DND-41 (cell line): ENCODE results near the gene RAB20.

ENCODE experiments used
- ATAC-seq: fragments of 200-7000 bp; cut with Tn5 transposase; 3 replicates; pipeline ENCODE4 v1.9.1; 2021; ENCODE audit warnings: low read depth; ENCODE audit not compliant: insufficient read depth
- DNase-seq: peaks from one replicate; pipeline ENCODE4 v3.0.0-alpha.2; 2020
- H2AFZ ChIP-seq: 2 replicates; pipeline ENCODE4 v1.6.0; 2012; ENCODE audit warnings: low read depth, low read length
- H3K27ac ChIP-seq: 2 replicates; pipeline ENCODE4 v1.5.1; 2012; ENCODE audit warnings: low read length, inconsistent platforms
- H3K27me3 ChIP-seq: fragments of 200-600 bp; sonication (generic); 2 replicates; pipeline ENCODE4 v1.6.0; 2012; ENCODE audit warnings: low read length, mild to moderate bottlenecking, inconsistent platforms; ENCODE audit not compliant: insufficient read depth, poor library complexity
- H3K36me3 ChIP-seq: 2 replicates; pipeline ENCODE4 v1.5.1; 2012; ENCODE audit warnings: low read length, inconsistent platforms; ENCODE audit not compliant: insufficient read depth
- H3K4me1 ChIP-seq: 2 replicates; pipeline ENCODE4 v1.5.1; 2012; ENCODE audit warnings: mild to moderate bottlenecking, low read length; ENCODE audit not compliant: insufficient read depth
- H3K4me2 ChIP-seq: 2 replicates; pipeline ENCODE4 v1.6.0; 2012; ENCODE audit warnings: mild to moderate bottlenecking, moderate library complexity, low read length, inconsistent platforms; ENCODE audit not compliant: insufficient read depth
- H3K4me3 ChIP-seq, 2 experiments: fragments of 200-600 bp in 1 of 2; shearing (Covaris generic) in 1 of 2; 2 replicates each; pipeline ENCODE4 v1.5.1; 2012 to 2016; ENCODE audit warnings: inconsistent platforms in 2 of 2, low read length in 2 of 2, mild to moderate bottlenecking in 2 of 2, low read depth in 1 of 2, moderate library complexity in 1 of 2
- H3K79me2 ChIP-seq: 2 replicates; pipeline ENCODE4 v1.6.0; 2012; ENCODE audit warnings: low read length, inconsistent platforms; ENCODE audit not compliant: insufficient read depth
- H3K9ac ChIP-seq: 2 replicates; pipeline ENCODE4 v1.6.0; 2012; ENCODE audit warnings: low read depth, mild to moderate bottlenecking, inconsistent platforms, low read length, moderate library complexity
- H3K9me3 ChIP-seq: 2 replicates; pipeline ENCODE4 v1.5.1; 2012; ENCODE audit warnings: low read length, moderate library complexity, mild to moderate bottlenecking, inconsistent platforms; ENCODE audit not compliant: insufficient read depth, severe bottlenecking
- H4K20me1 ChIP-seq: 2 replicates; pipeline ENCODE4 v1.6.0; 2012; ENCODE audit warnings: low read length; ENCODE audit not compliant: insufficient read depth
- CTCF ChIP-seq: IDR thresholded peaks from 2 replicates; pipeline ENCODE4 v1.5.1; 2012; ENCODE audit warnings: borderline replicate concordance, low read length, moderate library complexity, mild to moderate bottlenecking; ENCODE audit not compliant: poor library complexity, severe bottlenecking; ENCODE audit errors: extremely low read depth
- EZH2 ChIP-seq: IDR thresholded peaks from 3 replicates; pipeline ENCODE4 v1.6.1; 2012; ENCODE audit warnings: borderline replicate concordance, low read depth, mild to moderate bottlenecking, moderate library complexity, low read length, inconsistent platforms; ENCODE audit not compliant: severe bottlenecking

The RAB20 gene

GRCh38 chr13:110497003-110497402, 64.5 kb downstream of the RAB20 start:
- no peaks in the 10 kb centered on the region for H3K9me3 ChIP-seq
- no peak overlapping the region for H3K4me3 ChIP-seq
- no peaks in the 10 kb centered on the region for H3K4me1 ChIP-seq
- H3K27me3 ChIP-seq = peaks cover 6% of the 10 kb centered on the region
- no peaks in the 10 kb centered on the region for H3K36me3 ChIP-seq
- no peak for ATAC-seq
- H4K20me1 ChIP-seq = no peaks in the 10 kb centered on the region; the same call in none of the 2 replicates
- H3K4me2 ChIP-seq = no peak overlapping the region
- H3K79me2 ChIP-seq = no peaks in the 10 kb centered on the region
- H3K27ac ChIP-seq = no peak overlapping the region
- TF ChIP-seq CTCF (no peak), EZH2 (no peak)
- no peak overlapping the region for H2AFZ ChIP-seq
- no peak for DNase-seq
- H3K9ac ChIP-seq = no peak overlapping the region

GRCh38 chr13:110496281-110496680, 65.2 kb downstream of the RAB20 start:
- no peak overlapping the region for H3K4me3 ChIP-seq
- no peaks in the 10 kb centered on the region for H3K9me3 ChIP-seq
- no peaks in the 10 kb centered on the region; the same call in none of the 2 replicates for H4K20me1 ChIP-seq
- H3K4me1 ChIP-seq = no peaks in the 10 kb centered on the region
- no peak for TF ChIP-seq EZH2
- H2AFZ ChIP-seq = no peak overlapping the region
- DNase-seq (no peak), ATAC-seq (no peak)
- no peak overlapping the region for H3K4me2 ChIP-seq
- peaks cover 2% of the 10 kb centered on the region for H3K27me3 ChIP-seq
- H3K9ac ChIP-seq = no peak overlapping the region
- H3K79me2 ChIP-seq = no peaks in the 10 kb centered on the region
- H3K36me3 ChIP-seq = no peaks in the 10 kb centered on the region
- no peak overlapping the region for H3K27ac ChIP-seq

- TF ChIP-seq EZH2 (no peak), CTCF (no peak)
- Histone ChIP-seq H3K9me3 (no peaks in the 10 kb centered on the region), H3K4me3 (no peak overlapping the region), H3K4me2 (no peak overlapping the region), H3K9ac (no peak overlapping the region), H4K20me1 (no peaks in the 10 kb centered on the region; the same call in none of the 2 replicates), H3K79me2 (no peaks in the 10 kb centered on the region), H3K4me1 (no peaks in the 10 kb centered on the region), H3K36me3 (no peaks in the 10 kb centered on the region), H3K27ac (no peak overlapping the region), H3K27me3 (peaks cover 2% of the 10 kb centered on the region), H2AFZ (no peak overlapping the region)
- DNase-seq (no peak), ATAC-seq (no peak)
Measured at GRCh38 chr13:110495881-110496280, 65.6 kb downstream of the RAB20 start.

GRCh38 chr13:110495376-110495775, 66.1 kb downstream of the RAB20 start:
- Histone ChIP-seq H3K9me3 (no peaks in the 10 kb centered on the region), H2AFZ (no peak overlapping the region), H3K27ac (no peak overlapping the region), H3K9ac (no peak overlapping the region), H3K79me2 (no peaks in the 10 kb centered on the region), H3K4me2 (no peak overlapping the region), H3K36me3 (no peaks in the 10 kb centered on the region), H3K4me3 (no peak overlapping the region), H3K27me3 (peaks cover under 1% of the 10 kb centered on the region), H4K20me1 (no peaks in the 10 kb centered on the region; the same call in 1 of the 2 replicates), H3K4me1 (no peaks in the 10 kb centered on the region)
- DNase-seq (no peak), ATAC-seq (no peak)
- TF ChIP-seq CTCF (no peak), EZH2 (no peak)
